Measurements from ENCODE around the gene CCDC3.

GRCh38 chr10:12880423-12880822 lies 121.1 kb downstream of the CCDC3 start:
- no peak for TF ChIP-seq CTCF (IDR thresholded peaks at IDR 0.05)
- no peak for TF ChIP-seq POLR2A (IDR thresholded peaks at IDR 0.05)

Data from sigmoid colon (tissue), 3 donors.